Measurements from ENCODE around the gene SLC39A9. TPM values are rescaled to one million over a fixed set of nuclear protein-coding genes. Genes with fewer than 3 reads are reported as not detected.
A peak's percentile ranks its signal among the peaks of the same experiment; 100 is the strongest.

The SLC39A9 gene
- total and polyA plus RNA-seq, 4 donors = 28.7 to 140 (median 43.1) TPM

DNA sequence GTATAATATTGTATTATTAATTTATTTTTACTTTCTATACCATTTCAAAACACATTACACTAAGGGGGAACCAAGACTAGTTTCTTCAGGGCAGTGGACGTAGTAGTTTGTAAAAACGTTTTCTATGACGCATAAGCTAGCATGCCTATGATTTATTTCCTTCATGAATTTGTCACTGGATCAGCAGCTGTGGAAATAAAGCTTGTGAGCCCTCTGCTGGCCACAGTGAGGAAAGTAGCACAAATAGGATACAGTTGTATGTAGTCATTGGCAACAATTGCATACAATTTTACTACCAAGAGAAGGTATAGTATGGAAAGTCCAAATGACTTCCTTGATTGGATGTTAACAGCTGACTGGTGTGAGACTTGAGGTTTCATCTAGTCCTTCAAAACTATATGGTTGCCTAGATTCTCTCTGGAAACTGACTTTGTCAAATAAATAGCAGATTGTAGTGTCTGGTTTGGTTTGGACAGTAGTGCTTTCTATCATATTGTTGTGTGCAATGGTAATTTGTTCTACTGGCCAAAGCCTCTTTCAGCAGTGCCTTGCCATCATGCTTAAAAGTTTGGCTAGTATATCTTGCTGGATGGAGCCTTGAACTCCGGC is 61.7 kb downstream of the SLC39A9 start:
- Histone ChIP-seq H3K4me3 (ENCODE audit: low read depth in 1 of 3, low read length in 3 of 3) (no peak overlapping the region), H3K36me3 (ENCODE audit: control insufficient read depth in 4 of 4, insufficient read depth in 3 of 4, low read depth in 1 of 4, low read length in 3 of 4) (peaks cover 3 to 30% (median 17%) of the 10 kb centered on the region in 4 donors), H3K27ac (ENCODE audit: low read depth in 1 of 2, low read length in 2 of 2) (no peak overlapping the region)

More for the DNA sequence above, 61.7 kb downstream of the SLC39A9 start:
- peak; percentile 49 for DNase-seq (ENCODE audit: low spot score)
- Histone ChIP-seq H3K4me1 (ENCODE audit: control insufficient read depth in 4 of 4, insufficient read depth in 4 of 4, low read length in 3 of 4) (no peaks in the 10 kb centered on the region), H3K9me3 (ENCODE audit: control insufficient read depth in 4 of 4, low read length in 3 of 4) (no peaks in the 10 kb centered on the region), H3K27me3 (ENCODE audit: control insufficient read depth in 4 of 4, insufficient read depth in 4 of 4, low read length in 3 of 4) (no peaks in the 10 kb centered on the region), H3K9ac (ENCODE audit: low read depth in 1 of 2, low read length in 2 of 2) (no peak overlapping the region)
- WGBS = 30% methylated on average over 4 of the region's 4 CpGs
- TF ChIP-seq HNF4G (IDR thresholded peaks at IDR 0.05) = no peak
- TF ChIP-seq, protein P1, sequence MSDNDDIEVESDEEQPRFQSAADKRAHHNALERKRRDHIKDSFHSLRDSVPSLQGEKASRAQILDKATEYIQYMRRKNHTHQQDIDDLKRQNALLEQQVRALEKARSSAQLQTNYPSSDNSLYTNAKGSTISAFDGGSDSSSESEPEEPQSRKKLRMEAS (IDR thresholded peaks at IDR 0.05) = no peak
- TF ChIP-seq, protein P2, sequence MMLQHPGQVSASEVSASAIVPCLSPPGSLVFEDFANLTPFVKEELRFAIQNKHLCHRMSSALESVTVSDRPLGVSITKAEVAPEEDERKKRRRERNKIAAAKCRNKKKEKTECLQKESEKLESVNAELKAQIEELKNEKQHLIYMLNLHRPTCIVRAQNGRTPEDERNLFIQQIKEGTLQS (IDR thresholded peaks at IDR 0.05) = peak; percentile 18
- TF ChIP-seq, protein P3, sequence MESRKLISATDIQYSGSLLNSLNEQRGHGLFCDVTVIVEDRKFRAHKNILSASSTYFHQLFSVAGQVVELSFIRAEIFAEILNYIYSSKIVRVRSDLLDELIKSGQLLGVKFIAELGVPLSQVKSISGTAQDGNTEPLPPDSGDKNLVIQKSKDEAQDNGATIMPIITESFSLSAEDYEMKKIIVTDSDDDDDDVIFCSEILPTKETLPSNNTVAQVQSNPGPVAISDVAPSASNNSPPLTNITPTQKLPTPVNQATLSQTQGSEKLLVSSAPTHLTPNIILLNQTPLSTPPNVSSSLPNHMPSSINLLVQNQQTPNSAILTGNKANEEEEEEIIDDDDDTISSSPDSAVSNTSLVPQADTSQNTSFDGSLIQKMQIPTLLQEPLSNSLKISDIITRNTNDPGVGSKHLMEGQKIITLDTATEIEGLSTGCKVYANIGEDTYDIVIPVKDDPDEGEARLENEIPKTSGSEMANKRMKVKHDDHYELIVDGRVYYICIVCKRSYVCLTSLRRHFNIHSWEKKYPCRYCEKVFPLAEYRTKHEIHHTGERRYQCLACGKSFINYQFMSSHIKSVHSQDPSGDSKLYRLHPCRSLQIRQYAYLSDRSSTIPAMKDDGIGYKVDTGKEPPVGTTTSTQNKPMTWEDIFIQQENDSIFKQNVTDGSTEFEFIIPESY (IDR thresholded peaks at IDR 0.05) = no peak
- no peak for TF ChIP-seq TAF1 (conservative IDR thresholded peaks at IDR 0.05)
- peak; percentile 54 to 74 for TF ChIP-seq GABPA (IDR thresholded peaks at IDR 0.05 in 1 of 2, conservative IDR thresholded peaks at IDR 0.05 in 1 of 2)
- TF ChIP-seq NR2F2 (IDR thresholded peaks at IDR 0.05) = no peak
- no peak for TF ChIP-seq HNF4A (conservative IDR thresholded peaks at IDR 0.05)
- peak in 1 of 2 donors; percentile 28 for TF ChIP-seq JUND (IDR thresholded peaks at IDR 0.05)
- TF ChIP-seq SP1 (IDR thresholded peaks at IDR 0.05) = no peak
- TF ChIP-seq, protein P4, sequence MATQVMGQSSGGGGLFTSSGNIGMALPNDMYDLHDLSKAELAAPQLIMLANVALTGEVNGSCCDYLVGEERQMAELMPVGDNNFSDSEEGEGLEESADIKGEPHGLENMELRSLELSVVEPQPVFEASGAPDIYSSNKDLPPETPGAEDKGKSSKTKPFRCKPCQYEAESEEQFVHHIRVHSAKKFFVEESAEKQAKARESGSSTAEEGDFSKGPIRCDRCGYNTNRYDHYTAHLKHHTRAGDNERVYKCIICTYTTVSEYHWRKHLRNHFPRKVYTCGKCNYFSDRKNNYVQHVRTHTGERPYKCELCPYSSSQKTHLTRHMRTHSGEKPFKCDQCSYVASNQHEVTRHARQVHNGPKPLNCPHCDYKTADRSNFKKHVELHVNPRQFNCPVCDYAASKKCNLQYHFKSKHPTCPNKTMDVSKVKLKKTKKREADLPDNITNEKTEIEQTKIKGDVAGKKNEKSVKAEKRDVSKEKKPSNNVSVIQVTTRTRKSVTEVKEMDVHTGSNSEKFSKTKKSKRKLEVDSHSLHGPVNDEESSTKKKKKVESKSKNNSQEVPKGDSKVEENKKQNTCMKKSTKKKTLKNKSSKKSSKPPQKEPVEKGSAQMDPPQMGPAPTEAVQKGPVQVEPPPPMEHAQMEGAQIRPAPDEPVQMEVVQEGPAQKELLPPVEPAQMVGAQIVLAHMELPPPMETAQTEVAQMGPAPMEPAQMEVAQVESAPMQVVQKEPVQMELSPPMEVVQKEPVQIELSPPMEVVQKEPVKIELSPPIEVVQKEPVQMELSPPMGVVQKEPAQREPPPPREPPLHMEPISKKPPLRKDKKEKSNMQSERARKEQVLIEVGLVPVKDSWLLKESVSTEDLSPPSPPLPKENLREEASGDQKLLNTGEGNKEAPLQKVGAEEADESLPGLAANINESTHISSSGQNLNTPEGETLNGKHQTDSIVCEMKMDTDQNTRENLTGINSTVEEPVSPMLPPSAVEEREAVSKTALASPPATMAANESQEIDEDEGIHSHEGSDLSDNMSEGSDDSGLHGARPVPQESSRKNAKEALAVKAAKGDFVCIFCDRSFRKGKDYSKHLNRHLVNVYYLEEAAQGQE (IDR thresholded peaks at IDR 0.05) = no peak
- TF ChIP-seq YY1 (IDR thresholded peaks at IDR 0.05) = no peak
- TF ChIP-seq EGR1 (IDR thresholded peaks at IDR 0.05; ENCODE audit: low read depth in 2 of 2) = no peak
- peak; percentile 95 to 98 for TF ChIP-seq RAD21 (IDR thresholded peaks at IDR 0.05)
- TF ChIP-seq FOXA2 (IDR thresholded peaks at IDR 0.05) = no peak
- TF ChIP-seq, protein P5, sequence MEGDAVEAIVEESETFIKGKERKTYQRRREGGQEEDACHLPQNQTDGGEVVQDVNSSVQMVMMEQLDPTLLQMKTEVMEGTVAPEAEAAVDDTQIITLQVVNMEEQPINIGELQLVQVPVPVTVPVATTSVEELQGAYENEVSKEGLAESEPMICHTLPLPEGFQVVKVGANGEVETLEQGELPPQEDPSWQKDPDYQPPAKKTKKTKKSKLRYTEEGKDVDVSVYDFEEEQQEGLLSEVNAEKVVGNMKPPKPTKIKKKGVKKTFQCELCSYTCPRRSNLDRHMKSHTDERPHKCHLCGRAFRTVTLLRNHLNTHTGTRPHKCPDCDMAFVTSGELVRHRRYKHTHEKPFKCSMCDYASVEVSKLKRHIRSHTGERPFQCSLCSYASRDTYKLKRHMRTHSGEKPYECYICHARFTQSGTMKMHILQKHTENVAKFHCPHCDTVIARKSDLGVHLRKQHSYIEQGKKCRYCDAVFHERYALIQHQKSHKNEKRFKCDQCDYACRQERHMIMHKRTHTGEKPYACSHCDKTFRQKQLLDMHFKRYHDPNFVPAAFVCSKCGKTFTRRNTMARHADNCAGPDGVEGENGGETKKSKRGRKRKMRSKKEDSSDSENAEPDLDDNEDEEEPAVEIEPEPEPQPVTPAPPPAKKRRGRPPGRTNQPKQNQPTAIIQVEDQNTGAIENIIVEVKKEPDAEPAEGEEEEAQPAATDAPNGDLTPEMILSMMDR (IDR thresholded peaks at IDR 0.05; ENCODE audit: low read depth, low read length, missing input control) = peak; percentile 80
- no peak for TF ChIP-seq FOXA1 (IDR thresholded peaks at IDR 0.05)
- no peak for TF ChIP-seq RXRA (IDR thresholded peaks at IDR 0.05)

All from liver (tissue), 9 donors.